H1 (cell line): ENCODE measurements around the gene PREX1. TPM values are rescaled to one million over a fixed set of nuclear protein-coding genes. Genes with fewer than 3 reads are reported as not detected.

ENCODE experiments used
- CTCF ChIA-PET: fragments of 300-600 bp; sonication (Branson Sonifier 250); formaldehyde crosslinking; loops from one replicate; lab custom pipeline; 2021; ENCODE audit not compliant: partially characterized antibody; lab: Charles Lee
- POLR2A ChIA-PET: fragments of 300-600 bp; sonication (Branson Sonifier 250); formaldehyde crosslinking; loops from one replicate; lab custom pipeline; 2021; ENCODE audit warnings: inconsistent platforms; ENCODE audit not compliant: partially characterized antibody; lab: Charles Lee
- DNase-seq, 2 experiments: peaks; one replicate each; pipeline versions ENCODE4 v3.0.0 to v3.0.0-alpha.2; 2010 to 2022; ENCODE audit warnings: low spot score in 2 of 2, low read depth in 1 of 2, mixed read lengths in 1 of 2
- FAIRE-seq: peaks from 2 replicates; lab custom pipeline; 2011; peaks lifted over from hg19 to GRCh38; lab: Jason Lieb, UNC
- H2AFZ ChIP-seq: 2 replicates; pipeline ENCODE4 v1.8.1; 2012; ENCODE audit warnings: low read length, inconsistent platforms
- H2AK5ac ChIP-seq: 2 replicates; pipeline ENCODE4 v1.6.1; 2013; ENCODE audit warnings: low read depth, low read length
- H2BK120ac ChIP-seq: replicated peaks from 2 replicates; pipeline ENCODE3; 2013; ENCODE audit warnings: low read depth, low read length, inconsistent platforms
- H2BK12ac ChIP-seq: 2 replicates; pipeline ENCODE4 v1.6.1; 2013; ENCODE audit warnings: low read depth, low read length
- H2BK15ac ChIP-seq: 2 replicates; pipeline ENCODE4 v1.6.1; 2013; ENCODE audit warnings: low read length
- H2BK20ac ChIP-seq: 2 replicates; pipeline ENCODE4 v1.6.1; 2013; ENCODE audit warnings: low read length
- H2BK5ac ChIP-seq: 2 replicates; pipeline ENCODE4 v1.6.1; 2013; ENCODE audit warnings: low read depth, low read length
- H3K14ac ChIP-seq: 2 replicates; pipeline ENCODE4 v1.6.1; 2013; ENCODE audit warnings: inconsistent platforms; ENCODE audit not compliant: insufficient read length
- H3K18ac ChIP-seq: 2 replicates; pipeline ENCODE4 v1.6.1; 2013; ENCODE audit warnings: low read length; ENCODE audit errors: extremely low read depth
- H3K23ac ChIP-seq: 2 replicates; pipeline ENCODE4 v1.6.1; 2013; ENCODE audit warnings: inconsistent platforms; ENCODE audit not compliant: insufficient read length
- H3K23me2 ChIP-seq: 2 replicates; pipeline ENCODE4 v1.6.1; 2013; ENCODE audit warnings: low read depth, low read length
- H3K27ac ChIP-seq: 2 replicates; pipeline ENCODE4 v1.6.1; 2011; ENCODE audit warnings: low read depth, low read length, inconsistent platforms
- H3K27me3 ChIP-seq, 4 experiments: replicated peaks in 1 of 4; 1 replicate in 1 of 4; 2 replicates in 3 of 4; pipeline versions ENCODE4 v1.6.1 to v1.8.1; 2011 to 2013; ENCODE audit warnings: low read length in 3 of 4, mild to moderate bottlenecking in 3 of 4, inconsistent platforms in 2 of 4, mixed read lengths in 2 of 4, moderate library complexity in 1 of 4; ENCODE audit not compliant: control insufficient read depth in 3 of 4, insufficient read depth in 3 of 4; ENCODE audit errors: extremely low read depth in 1 of 4
- H3K36me3 ChIP-seq, 4 experiments: 2 replicates each; pipeline versions ENCODE4 v1.6.1 to v1.8.1; 2011 to 2013; ENCODE audit warnings: mild to moderate bottlenecking in 4 of 4, low read length in 3 of 4, moderate library complexity in 2 of 4, control low read depth in 1 of 4, inconsistent platforms in 1 of 4; ENCODE audit not compliant: insufficient read depth in 4 of 4, control insufficient read depth in 2 of 4
- H3K4ac ChIP-seq: replicated peaks from 2 replicates; pipeline ENCODE3; 2013; ENCODE audit warnings: low read length, low read depth, mixed read lengths, inconsistent platforms; ENCODE audit not compliant: insufficient read length
- H3K4me1 ChIP-seq, 4 experiments: replicated peaks in 1 of 4; 1 replicate in 1 of 4; 2 replicates in 3 of 4; pipeline versions ENCODE4 v1.6.1 to v1.8.1; 2011 to 2013; ENCODE audit warnings: low read length in 3 of 4, inconsistent platforms in 2 of 4, mixed read lengths in 1 of 4; ENCODE audit not compliant: insufficient read depth in 4 of 4, control insufficient read depth in 3 of 4
- H3K4me2 ChIP-seq, 2 experiments: 2 replicates each; pipeline versions ENCODE4 v1.6.1 to v1.8.1; 2011 to 2013; ENCODE audit warnings: low read depth in 2 of 2, low read length in 2 of 2, control low read depth in 1 of 2, inconsistent platforms in 1 of 2, mild to moderate bottlenecking in 1 of 2; ENCODE audit not compliant: insufficient read depth in 1 of 2
- H3K4me3 ChIP-seq, 4 experiments: fragments of 200-600, 300-600 bp in 1 of 4; sonication (generic), shearing (Covaris generic), sonication (Bioruptor Twin) in 1 of 4; 2 replicates each; pipeline versions ENCODE4 v1.5.1 to v1.8.1; 2011 to 2016; ENCODE audit warnings: low read length in 4 of 4, low read depth in 3 of 4, control low read depth in 2 of 4, inconsistent platforms in 2 of 4, mild to moderate bottlenecking in 2 of 4, mixed read lengths in 1 of 4, moderate library complexity in 1 of 4; ENCODE audit not compliant: insufficient read depth in 2 of 4; ENCODE audit errors: extremely low read depth in 1 of 4
- H3K56ac ChIP-seq: replicated peaks from 2 replicates; pipeline ENCODE3; 2013; ENCODE audit warnings: low read depth, mild to moderate bottlenecking, mixed read lengths, low read length, inconsistent platforms; ENCODE audit not compliant: insufficient read length
- H3K79me1 ChIP-seq: 2 replicates; pipeline ENCODE4 v1.6.1; 2013; ENCODE audit warnings: low read depth, low read length, control low read depth
- H3K79me2 ChIP-seq, 2 experiments: 2 replicates each; pipeline versions ENCODE4 v1.6.1 to v1.8.1; 2012 to 2013; ENCODE audit warnings: low read length in 2 of 2, mild to moderate bottlenecking in 2 of 2, inconsistent platforms in 1 of 2; ENCODE audit not compliant: insufficient read depth in 2 of 2, control insufficient read depth in 1 of 2
- H3K9ac ChIP-seq, 4 experiments: replicated peaks in 1 of 4; 1 replicate in 1 of 4; 2 replicates in 3 of 4; pipeline versions ENCODE4 v1.6.1 to v1.8.1; 2011 to 2013; ENCODE audit warnings: low read depth in 3 of 4, low read length in 3 of 4, control low read depth in 2 of 4, mild to moderate bottlenecking in 2 of 4, moderate library complexity in 2 of 4, inconsistent platforms in 1 of 4; ENCODE audit errors: extremely low read depth in 1 of 4
- H3K9me3 ChIP-seq, 2 experiments: 2 replicates each; pipeline versions ENCODE4 v1.6.1 to v1.8.1; 2012 to 2013; ENCODE audit warnings: mild to moderate bottlenecking in 2 of 2, moderate library complexity in 2 of 2, control low read depth in 1 of 2, inconsistent platforms in 1 of 2, low read depth in 1 of 2, low read length in 1 of 2, mixed read lengths in 1 of 2; ENCODE audit not compliant: insufficient read depth in 2 of 2
- H4K20me1 ChIP-seq, 2 experiments: replicated peaks in 1 of 2; 2 replicates each; pipeline versions ENCODE3 to v1.8.1; 2011 to 2013; ENCODE audit warnings: inconsistent platforms in 2 of 2, low read length in 2 of 2, mild to moderate bottlenecking in 1 of 2; ENCODE audit not compliant: insufficient read depth in 2 of 2, control insufficient read depth in 1 of 2
- H4K5ac ChIP-seq: 2 replicates; pipeline ENCODE4 v1.6.1; 2013; ENCODE audit warnings: low read length, low read depth, mixed read lengths, inconsistent platforms; ENCODE audit not compliant: insufficient read length
- H4K8ac ChIP-seq: 2 replicates; pipeline ENCODE4 v1.8.0; 2013; ENCODE audit warnings: mild to moderate bottlenecking, moderate library complexity, low read length, inconsistent platforms; ENCODE audit not compliant: insufficient read depth; ENCODE audit errors: extremely low read depth
- H4K91ac ChIP-seq: replicated peaks from 2 replicates; pipeline ENCODE3; 2013; ENCODE audit warnings: low read length, mixed read lengths, inconsistent platforms; ENCODE audit not compliant: insufficient read length
- CHD2 ChIP-seq: IDR thresholded peaks from 2 replicates; pipeline ENCODE4 v1.6.1; 2012; ENCODE audit warnings: low read length, improper control_type of control experiment
- CREB1 ChIP-seq: IDR thresholded peaks from 2 replicates; pipeline ENCODE4 v1.6.1; 2012; ENCODE audit warnings: inconsistent platforms
- EZH2 ChIP-seq: fragments of 200-600 bp; sonication (generic); IDR thresholded peaks from 2 replicates; pipeline ENCODE4 v1.7.1; 2012; ENCODE audit warnings: low read depth, mild to moderate bottlenecking, moderate library complexity, low read length, inconsistent platforms; ENCODE audit not compliant: severe bottlenecking
- FOSL1 ChIP-seq: IDR thresholded peaks from 2 replicates; pipeline ENCODE4 v1.6.1; 2011; ENCODE audit warnings: mild to moderate bottlenecking, low read depth, low read length, moderate library complexity; ENCODE audit not compliant: insufficient read depth
- KDM5A ChIP-seq: fragments of 200-600 bp; IDR thresholded peaks from 2 replicates; pipeline ENCODE4 v1.7.1; 2012; ENCODE audit warnings: mild to moderate bottlenecking, low read length, inconsistent platforms, mixed read lengths
- RAD21 ChIP-seq, 2 experiments: IDR thresholded peaks in 1 of 2; conservative IDR thresholded peaks in 1 of 2; 2 replicates each; pipeline ENCODE4 v1.6.1; 2011; ENCODE audit warnings: low read depth in 2 of 2, low read length in 2 of 2, improper control_type of control experiment in 1 of 2, inconsistent platforms in 1 of 2, mild to moderate bottlenecking in 1 of 2, moderate library complexity in 1 of 2
- RXRA ChIP-seq: IDR thresholded peaks from 2 replicates; pipeline ENCODE4 v1.6.1; 2011; ENCODE audit warnings: low read depth, mild to moderate bottlenecking, low read length, moderate library complexity; ENCODE audit not compliant: insufficient read depth
- SAP30 ChIP-seq: fragments of 300-600 bp; sonication (generic); IDR thresholded peaks from 2 replicates; pipeline ENCODE4 v1.7.1; 2012; ENCODE audit warnings: low read length, moderate library complexity, mild to moderate bottlenecking, inconsistent platforms; ENCODE audit not compliant: insufficient read depth, insufficient replicate concordance
- SIX5 ChIP-seq: IDR thresholded peaks from 2 replicates; pipeline ENCODE4 v1.6.1; 2011; ENCODE audit warnings: mild to moderate bottlenecking, low read depth, low read length
- SUZ12 ChIP-seq: fragments of 200-600 bp; sonication (generic); IDR thresholded peaks from 2 replicates; pipeline ENCODE4 v1.6.1; 2012; ENCODE audit warnings: mild to moderate bottlenecking, inconsistent platforms, low read length, moderate library complexity, mixed read lengths
- TEAD4 ChIP-seq: IDR thresholded peaks from 2 replicates; pipeline ENCODE4 v1.6.1; 2012; ENCODE audit warnings: low read depth, low read length, inconsistent platforms, mixed read lengths
- WGBS, 2 experiments: shearing (Covaris generic) in 1 of 2; methylation state at CpG; one replicate each; pipeline versions ENCODE4 v1.1.6 to v1.1.7; 2013 to 2015; ENCODE audit warnings: low lambda C conversion rate in 2 of 2, mixed read lengths in 2 of 2, inconsistent platforms in 1 of 2, low coverage in 1 of 2, missing lambda C conversion rate in 1 of 2; ENCODE audit not compliant: insufficient replicate concordance in 2 of 2, insufficient coverage in 1 of 2, insufficient read length in 1 of 2; ENCODE audit errors: extremely low coverage in 1 of 2, missing lambda C conversion rate in 1 of 2; 5-methylcytosine and 5-hydroxymethylcytosine counted together
- polyA plus RNA-seq, 7 experiments: library from polyadenylated mRNA; depleted of rRNA in 3 of 7; stranded (reverse) in 5 of 7; unstranded in 2 of 7; fragments of >200 nt in 5 of 7; fragments of 200-250 nt in 2 of 7; gene quantifications; 1 replicate in 5 of 7; 2 replicates in 1 of 7; 4 replicates in 1 of 7; pipeline versions ENCODE4 v1.2.1 to v1.2.3, GENCODE V29; 2011 to 2013; ENCODE audit warnings: missing spikeins in 2 of 7, mixed read lengths in 2 of 7
- total RNA-seq: library from RNA; stranded (reverse); fragmentation: NEBNext Ultra II Directional; extraction: Animal tissue kit (Norgen Biotek cat#: 25700); gene quantifications from 2 replicates; pipeline ENCODE4 v1.2.1, GENCODE V29; 2021
- TF ChIP-seq, protein P1 (sequence below): IDR thresholded peaks from 2 replicates; pipeline ENCODE4 v1.6.1; 2011; ENCODE audit warnings: low read length, improper control_type of control experiment
- TF ChIP-seq, protein P2 (sequence below): IDR thresholded peaks from 2 replicates; pipeline ENCODE4 v1.6.1; 2012; ENCODE audit warnings: inconsistent platforms

PREX1 gene
- total and polyA plus RNA-seq, 2 of the 8 experiments (the other 6 are each of a cell fraction or from before 2014, with no cell fraction given), result 10.7 to 12.8 TPM

DNA sequence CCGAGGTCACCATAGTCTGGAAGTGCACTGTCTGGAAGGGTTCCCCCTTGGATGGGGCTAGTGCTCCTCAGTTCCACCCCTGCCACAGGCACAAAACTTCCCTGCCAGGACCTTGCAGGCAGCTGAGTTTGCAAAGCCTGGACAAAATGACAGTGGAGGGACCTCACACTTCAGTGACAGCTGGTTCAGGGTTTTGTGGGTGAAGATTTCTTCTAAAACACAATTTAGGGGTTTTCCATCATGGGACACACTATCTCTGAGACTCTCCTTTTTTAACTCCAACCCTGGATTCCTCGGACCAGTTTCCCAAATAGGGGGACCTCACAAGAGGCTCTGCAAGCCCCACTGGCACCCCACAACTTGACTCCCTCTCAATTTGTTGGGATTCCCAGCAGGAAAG lies 33.6 kb upstream of the PREX1 start:
- H4K91ac ChIP-seq, result no peak overlapping the region
- no peak overlapping the region for H3K18ac ChIP-seq
- H3K9me3 ChIP-seq, result no peaks in the 10 kb centered on the region
- H2BK5ac ChIP-seq, result no peak overlapping the region
- DNase-seq, result no peak
- H3K56ac ChIP-seq, result no peak overlapping the region
- no peak overlapping the region for H3K14ac ChIP-seq
- no peaks in the 10 kb centered on the region for H4K20me1 ChIP-seq
- ChIA-PET POLR2A (no interaction called here), CTCF (interaction anchor here (1.0 to 1.9 kb wide), 2 partner anchors 29 to 204 kb away, joined by 3 to 6 read pairs; no protein-coding TSS in a partner anchor)
- H3K27me3 ChIP-seq, result no peaks in the 10 kb centered on the region
- H2BK120ac ChIP-seq, result no peak overlapping the region
- FAIRE-seq, result no peak
- no peaks in the 10 kb centered on the region for H3K79me1 ChIP-seq
- H3K4me3 ChIP-seq, result no peak overlapping the region
- H3K23ac ChIP-seq, result no peak overlapping the region
- no peaks in the 10 kb centered on the region for H3K79me2 ChIP-seq
- H3K4me2 ChIP-seq, result no peak overlapping the region
- H3K27ac ChIP-seq, result no peak overlapping the region
- no peak overlapping the region for H4K8ac ChIP-seq
- H4K5ac ChIP-seq, result no peak overlapping the region
- no peak overlapping the region for H2AFZ ChIP-seq
- H2BK15ac ChIP-seq, result no peak overlapping the region
- no peak overlapping the region for H3K9ac ChIP-seq
- H3K23me2 ChIP-seq, result no peaks in the 10 kb centered on the region
- no peak overlapping the region for H2BK12ac ChIP-seq
- no peaks in the 10 kb centered on the region for H3K4me1 ChIP-seq
- no peak overlapping the region for H2AK5ac ChIP-seq
- WGBS, 2 experiments, result 90% methylated on average over 2 of the region's 2 CpGs; no CpG with 5 or more reads in 1 of the 2 experiments
- no peak overlapping the region for H2BK20ac ChIP-seq
- H3K4ac ChIP-seq, result no peak overlapping the region
- no peaks in the 10 kb centered on the region for H3K36me3 ChIP-seq
- TF ChIP-seq FOSL1 (no peak), RAD21 (IDR thresholded peaks at IDR 0.05 in 1 of 2, conservative IDR thresholded peaks at IDR 0.05 in 1 of 2; ENCODE audit: low read depth in 2 of 2, low read length in 2 of 2) (no peak), SIX5 (no peak), TEAD4 (no peak), SUZ12 (no peak), CREB1 (no peak), EZH2 (no peak), SAP30 (no peak), KDM5A (no peak), RXRA (no peak), CHD2 (no peak)
- TF ChIP-seq, protein P1, sequence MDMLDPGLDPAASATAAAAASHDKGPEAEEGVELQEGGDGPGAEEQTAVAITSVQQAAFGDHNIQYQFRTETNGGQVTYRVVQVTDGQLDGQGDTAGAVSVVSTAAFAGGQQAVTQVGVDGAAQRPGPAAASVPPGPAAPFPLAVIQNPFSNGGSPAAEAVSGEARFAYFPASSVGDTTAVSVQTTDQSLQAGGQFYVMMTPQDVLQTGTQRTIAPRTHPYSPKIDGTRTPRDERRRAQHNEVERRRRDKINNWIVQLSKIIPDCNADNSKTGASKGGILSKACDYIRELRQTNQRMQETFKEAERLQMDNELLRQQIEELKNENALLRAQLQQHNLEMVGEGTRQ, result no peak
- TF ChIP-seq, protein P2, sequence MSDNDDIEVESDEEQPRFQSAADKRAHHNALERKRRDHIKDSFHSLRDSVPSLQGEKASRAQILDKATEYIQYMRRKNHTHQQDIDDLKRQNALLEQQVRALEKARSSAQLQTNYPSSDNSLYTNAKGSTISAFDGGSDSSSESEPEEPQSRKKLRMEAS, result no peak
